Natural killer cell (primary cell): Measurements from ENCODE around the gene MED13L. TPM values are rescaled to one million over a fixed set of nuclear protein-coding genes. Genes with fewer than 3 reads are reported as not detected.

ENCODE experiments used
- ATAC-seq, 3 donors: fragments of 150-1000 bp in 2 of 3; fragments of 200-7000 bp in 1 of 3; cut with Tn5 transposase; 1 replicate in 1 of 3; 2 replicates in 2 of 3; pipeline ENCODE4 v1.10.0; 2021; ENCODE audit warnings: mild to moderate bottlenecking in 2 of 3, moderate library complexity in 2 of 3
- DNase-seq, 2 donors: peaks; one replicate each; pipeline versions ENCODE4 v3.0.0 to v3.0.0-alpha.2; 2013 to 2021; ENCODE audit warnings: mixed read lengths in 1 of 2
- H3K27ac ChIP-seq: one replicate; pipeline ENCODE4 v1.5.1; 2013; ENCODE audit warnings: mild to moderate bottlenecking, low read length
- H3K27me3 ChIP-seq: one replicate; pipeline ENCODE4 v1.6.1; 2013; ENCODE audit warnings: low read length; ENCODE audit not compliant: control insufficient read depth, insufficient read depth
- H3K36me3 ChIP-seq: one replicate; pipeline ENCODE4 v1.6.1; 2013; ENCODE audit warnings: low read length; ENCODE audit not compliant: control insufficient read depth, insufficient read depth
- H3K4me1 ChIP-seq: one replicate; pipeline ENCODE4 v1.6.1; 2013; ENCODE audit warnings: low read length; ENCODE audit not compliant: control insufficient read depth, insufficient read depth
- H3K4me3 ChIP-seq: one replicate; pipeline ENCODE4 v1.5.1; 2013; ENCODE audit warnings: low read length
- H3K9me3 ChIP-seq: one replicate; pipeline ENCODE4 v1.6.1; 2013; ENCODE audit warnings: low read length; ENCODE audit not compliant: control insufficient read depth, insufficient read depth
- H3K27ac Mint-ChIP-seq, 2 donors: one replicate each; pipeline ENCODE4 v1.8.0; 2022; ENCODE audit warnings: mild to moderate bottlenecking in 2 of 2, mixed read lengths in 2 of 2, moderate library complexity in 1 of 2
- H3K27me3 Mint-ChIP-seq, 2 donors: one replicate each; pipeline ENCODE4 v1.8.0; 2022; ENCODE audit warnings: low read depth in 2 of 2, mixed read lengths in 2 of 2
- H3K36me3 Mint-ChIP-seq: one replicate; pipeline ENCODE4 v1.8.0; 2022; ENCODE audit warnings: mixed read lengths
- H3K4me1 Mint-ChIP-seq, 2 donors: one replicate each; pipeline ENCODE4 v1.8.0; 2022; ENCODE audit warnings: mixed read lengths in 2 of 2
- H3K4me3 Mint-ChIP-seq: one replicate; pipeline ENCODE4 v1.8.0; 2022; ENCODE audit warnings: mild to moderate bottlenecking, moderate library complexity, mixed read lengths
- H3K9me3 Mint-ChIP-seq, 2 donors: one replicate each; pipeline ENCODE4 v1.8.0; 2022; ENCODE audit warnings: mixed read lengths in 2 of 2
- CTCF ChIP-seq: fragments of 200-600 bp; IDR thresholded peaks from one replicate; pipeline ENCODE4 v1.8.0; 2022; ENCODE audit warnings: antibody characterized with exemption
- WGBS: methylation state at CpG from one replicate; pipeline ENCODE4 v1.1.7; 2013; ENCODE audit warnings: missing lambda C conversion rate; ENCODE audit not compliant: insufficient coverage; 5-methylcytosine and 5-hydroxymethylcytosine counted together
- intact Hi-C: fragments of 100-400 bp; cut with micrococcal nuclease; formaldehyde crosslinking; loops from one replicate; pipeline ENCODE4 v1.14.2; 2022
- total RNA-seq, 4 donors: library from RNA; stranded (reverse); fragments of 120-200 nt in 1 of 4; gene quantifications; one replicate each; pipeline versions ENCODE4 v1.2.3 to v1.2.4, GENCODE V29; 2013 to 2022

Gene MED13L
- total RNA-seq, 3 donors from 2014 or later (not counting 1 experiment from before 2014, with no cell fraction given), result 237 to 316 (median 240) TPM

DNA sequence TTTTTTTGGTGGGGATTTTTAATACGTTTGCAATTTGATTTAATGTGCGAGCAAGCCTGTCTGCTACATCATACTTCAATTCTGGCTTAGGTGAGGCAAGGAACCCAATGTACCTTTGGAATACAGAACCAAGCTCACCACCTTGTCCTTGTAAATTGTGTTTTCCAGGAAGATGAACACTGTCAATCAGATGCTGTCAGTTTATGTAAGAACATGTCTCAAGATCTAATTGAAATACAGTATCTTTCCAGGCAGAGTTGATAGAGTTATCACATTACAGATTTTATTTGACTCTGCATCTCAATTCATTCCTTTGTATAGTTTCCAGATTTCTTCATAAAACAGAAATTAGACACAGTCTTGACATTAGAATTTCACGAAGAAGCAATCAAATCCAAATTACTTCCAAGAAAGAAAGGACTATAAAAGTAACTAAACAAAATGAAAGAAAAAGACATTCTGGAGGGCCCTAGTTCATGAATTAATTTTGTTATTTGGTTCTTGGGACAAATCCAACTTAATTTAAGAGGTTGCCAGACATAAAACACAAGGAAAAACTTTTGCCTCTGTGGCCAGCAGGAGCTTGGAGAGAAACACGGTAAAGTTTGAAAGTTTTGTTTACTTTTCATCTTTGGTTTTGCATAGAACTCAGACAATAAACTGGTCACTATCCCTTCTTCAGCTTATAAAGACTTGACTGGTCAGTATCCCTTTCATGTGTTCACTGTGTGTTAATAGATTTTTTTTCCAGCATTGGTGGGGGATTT lies 16.4 kb upstream of the MED13L start:
- H3K4me1 ChIP-seq, result no peaks in the 10 kb centered on the region
- H3K27me3 Mint-ChIP-seq, result peaks cover 10 to 20% of the 10 kb centered on the region in 2 donors
- no peak overlapping the region for H3K27ac ChIP-seq
- H3K36me3 ChIP-seq, result no peaks in the 10 kb centered on the region
- H3K9me3 ChIP-seq, result no peaks in the 10 kb centered on the region
- H3K36me3 Mint-ChIP-seq, result no peaks in the 10 kb centered on the region
- intact Hi-C loops, result no loop called here
- H3K9me3 Mint-ChIP-seq, result peaks cover 0 to 4% of the 10 kb centered on the region in 2 donors
- no peaks in the 10 kb centered on the region for H3K4me1 Mint-ChIP-seq
- TF ChIP-seq CTCF, result no peak
- H3K4me3 Mint-ChIP-seq, result no peak overlapping the region
- no peak overlapping the region for H3K4me3 ChIP-seq
- no peaks in the 10 kb centered on the region for H3K27me3 ChIP-seq
- WGBS, result 100% methylated on average over 3 of the region's 4 CpGs
- no peak for DNase-seq
- ATAC-seq, result no peak
- H3K27ac Mint-ChIP-seq, result no peak overlapping the region

DNA sequence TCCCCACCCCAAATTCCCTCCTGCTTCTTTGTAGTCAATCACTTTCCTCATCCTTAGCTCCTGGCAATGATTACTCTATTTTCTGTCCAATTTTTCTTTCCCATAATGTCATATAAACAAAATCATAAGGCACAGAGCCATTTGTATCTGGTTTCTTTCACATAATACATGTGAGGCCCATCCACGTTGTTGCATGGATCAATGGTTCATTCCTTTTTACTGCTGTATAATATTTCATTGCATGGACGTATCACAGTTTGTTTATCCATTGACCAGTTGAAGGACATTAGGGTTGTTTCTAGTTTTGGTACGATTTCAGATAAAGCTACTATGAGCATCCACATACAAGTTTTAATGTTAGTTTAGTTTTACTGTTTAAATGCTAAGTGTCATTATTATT lies 13.7 kb upstream of the MED13L start:
- H3K27ac ChIP-seq, result no peak overlapping the region
- WGBS, result 96% methylated on average over 2 of the region's 3 CpGs
- H3K4me3 Mint-ChIP-seq, result no peak overlapping the region
- H3K4me1 ChIP-seq, result no peaks in the 10 kb centered on the region
- H3K27ac Mint-ChIP-seq, result no peak overlapping the region
- H3K36me3 ChIP-seq, result no peaks in the 10 kb centered on the region
- no peak for DNase-seq
- no peak overlapping the region for H3K4me3 ChIP-seq
- peaks cover 4 to 10% of the 10 kb centered on the region in 2 donors for H3K27me3 Mint-ChIP-seq
- H3K4me1 Mint-ChIP-seq, result no peaks in the 10 kb centered on the region
- intact Hi-C loops, result no loop called here
- H3K9me3 Mint-ChIP-seq, result peaks cover 0 to 4% of the 10 kb centered on the region in 2 donors
- no peaks in the 10 kb centered on the region for H3K9me3 ChIP-seq
- no peak for ATAC-seq
- TF ChIP-seq CTCF, result no peak
- H3K36me3 Mint-ChIP-seq, result no peaks in the 10 kb centered on the region
- no peaks in the 10 kb centered on the region for H3K27me3 ChIP-seq

GRCh38 chr12:116288735-116289134 lies 11.2 kb upstream of the MED13L start:
- peaks cover 3 to 7% of the 10 kb centered on the region in 2 donors for H3K27me3 Mint-ChIP-seq
- H3K36me3 Mint-ChIP-seq, result no peaks in the 10 kb centered on the region
- no peak for ATAC-seq
- TF ChIP-seq CTCF, result no peak
- H3K27ac ChIP-seq, result no peak overlapping the region
- H3K36me3 ChIP-seq, result no peaks in the 10 kb centered on the region
- H3K27ac Mint-ChIP-seq, result no peak overlapping the region
- no peaks in the 10 kb centered on the region for H3K27me3 ChIP-seq
- no peak overlapping the region for H3K4me3 ChIP-seq
- H3K4me1 ChIP-seq, result no peaks in the 10 kb centered on the region
- H3K9me3 Mint-ChIP-seq, result no peaks in the 10 kb centered on the region
- DNase-seq, result no peak
- H3K4me3 Mint-ChIP-seq, result no peak overlapping the region
- H3K9me3 ChIP-seq, result no peaks in the 10 kb centered on the region
- intact Hi-C loops, result no loop called here
- 90% methylated on average over 3 of the region's 3 CpGs for WGBS
- no peaks in the 10 kb centered on the region for H3K4me1 Mint-ChIP-seq
